Neural cell (in vitro differentiated cells): Measurements from ENCODE around the gene PDE11A. TPM values are rescaled to one million over a fixed set of nuclear protein-coding genes. Genes with fewer than 3 reads are reported as not detected.

Experiments used
- H2AFZ ChIP-seq: fragments of 200-600, 300-800 bp; sonication (generic), shearing (Covaris generic); 2 replicates; pipeline ENCODE4 v1.6.0; 2014; ENCODE audit warnings: low read depth, mild to moderate bottlenecking, antibody characterized with exemption, low read length, moderate library complexity
- H3F3A ChIP-seq: fragments of 200-600 bp; shearing (Covaris generic); 2 replicates; pipeline ENCODE4 v1.6.1; 2016; ENCODE audit warnings: mild to moderate bottlenecking, moderate library complexity, mixed read lengths, antibody characterized with exemption, low read length; ENCODE audit not compliant: insufficient read depth, poor library complexity, severe bottlenecking
- H3K27ac ChIP-seq: fragments of 200-600, 300-800 bp; sonication (generic), shearing (Covaris generic); 2 replicates; pipeline ENCODE4 v1.5.1; 2014; ENCODE audit warnings: mild to moderate bottlenecking, low read length, moderate library complexity
- H3K27me3 ChIP-seq: fragments of 300-800, 200-600 bp; sonication (generic), shearing (Covaris generic); 2 replicates; pipeline ENCODE4 v1.6.0; 2014; ENCODE audit warnings: mild to moderate bottlenecking, low read depth, low read length, moderate library complexity; ENCODE audit not compliant: insufficient read depth
- H3K36me3 ChIP-seq: fragments of 300-800, 200-600 bp; sonication (generic), shearing (Covaris generic); 2 replicates; pipeline ENCODE4 v1.5.1; 2014; ENCODE audit warnings: mild to moderate bottlenecking, antibody characterized with exemption, low read length, moderate library complexity; ENCODE audit not compliant: insufficient read depth
- H3K4me2 ChIP-seq: fragments of 300-800, 200-600 bp; sonication (generic), shearing (Covaris generic); 2 replicates; pipeline ENCODE4 v1.6.0; 2014; ENCODE audit warnings: mild to moderate bottlenecking, low read length
- H3K4me3 ChIP-seq: fragments of 300-800, 200-600 bp; sonication (generic), shearing (Covaris generic); 2 replicates; pipeline ENCODE4 v1.5.1; 2014; ENCODE audit warnings: mild to moderate bottlenecking, low read length, moderate library complexity
- H3K79me2 ChIP-seq: fragments of 200-600 bp; shearing (Covaris generic); replicated peaks from 2 replicates; pipeline ENCODE4 v1.6.0; 2014; ENCODE audit warnings: mild to moderate bottlenecking, low read length, moderate library complexity; ENCODE audit not compliant: insufficient read depth
- H3K9ac ChIP-seq: fragments of 300-800, 200-600 bp; sonication (generic), shearing (Covaris generic); 2 replicates; pipeline ENCODE4 v1.6.1; 2016; ENCODE audit warnings: mild to moderate bottlenecking, low read length, mixed read lengths
- H3K9me2 ChIP-seq: fragments of 200-600 bp; shearing (Covaris generic); 2 replicates; pipeline ENCODE4 v1.6.1; 2016; ENCODE audit warnings: mild to moderate bottlenecking, low read length, mixed read lengths; ENCODE audit not compliant: insufficient read depth
- H3K9me3 ChIP-seq: fragments of 200-600, 300-800 bp; sonication (generic), shearing (Covaris generic); 2 replicates; pipeline ENCODE4 v1.6.1; 2016; ENCODE audit warnings: mild to moderate bottlenecking, mixed run types, low read length, moderate library complexity, mixed read lengths
- H4K20me1 ChIP-seq: fragments of 200-600 bp; shearing (Covaris generic); 2 replicates; pipeline ENCODE4 v1.6.1; 2016; ENCODE audit warnings: mild to moderate bottlenecking, mixed run types; ENCODE audit not compliant: insufficient read depth
- CTCF ChIP-seq: fragments of 450-650 bp; IDR thresholded peaks from 2 replicates; pipeline ENCODE4 v1.5.1; 2014; ENCODE audit warnings: antibody characterized with exemption, mild to moderate bottlenecking, moderate library complexity; ENCODE audit not compliant: poor library complexity, severe bottlenecking
- EP300 ChIP-seq: fragments of 450-650 bp; conservative IDR thresholded peaks from 2 replicates; pipeline ENCODE4 v1.6.1; 2014; ENCODE audit warnings: antibody characterized with exemption, mild to moderate bottlenecking, moderate library complexity; ENCODE audit not compliant: poor library complexity, severe bottlenecking
- EZH2 ChIP-seq: fragments of 200-600, 300-800 bp; shearing (Covaris generic), sonication (generic); IDR thresholded peaks from 2 replicates; pipeline ENCODE4 v1.6.1; 2014; ENCODE audit warnings: antibody characterized with exemption, low read length, borderline replicate concordance, mild to moderate bottlenecking; ENCODE audit not compliant: insufficient read depth, poor library complexity, severe bottlenecking
- MXI1 ChIP-seq: fragments of 450-650 bp; conservative IDR thresholded peaks from 2 replicates; pipeline ENCODE4 v1.6.1; 2014; ENCODE audit warnings: antibody characterized with exemption, mild to moderate bottlenecking; ENCODE audit not compliant: poor library complexity, severe bottlenecking
- POLR2AphosphoS5 ChIP-seq: IDR thresholded peaks from 2 replicates; pipeline ENCODE4 v1.6.1; 2012
- RAD21 ChIP-seq: fragments of 450-650 bp; conservative IDR thresholded peaks from 2 replicates; pipeline ENCODE4 v1.6.1; 2014; ENCODE audit warnings: antibody characterized with exemption, mild to moderate bottlenecking, moderate library complexity
- REST ChIP-seq: IDR thresholded peaks from 2 replicates; pipeline ENCODE4 v1.6.1; 2012; ENCODE audit warnings: borderline replicate concordance
- SMC3 ChIP-seq: fragments of 450-650 bp; conservative IDR thresholded peaks from 2 replicates; pipeline ENCODE4 v1.6.1; 2014; ENCODE audit warnings: antibody characterized with exemption, mild to moderate bottlenecking, moderate library complexity; ENCODE audit not compliant: poor library complexity
- TAF1 ChIP-seq: IDR thresholded peaks from 2 replicates; pipeline ENCODE4 v1.6.1; 2012; ENCODE audit warnings: low read depth
- polyA plus RNA-seq: library from polyadenylated mRNA; depleted of rRNA; stranded (reverse); fragments of >200 nt; gene quantifications from 2 replicates; pipeline ENCODE4 v1.2.3, GENCODE V29; 2014

PDE11A gene
- polyA plus RNA-seq, 1 donor from 2014 or later: 0.89 TPM

- Histone ChIP-seq H3K27me3 (no peaks in the 10 kb centered on the region), H3K9me3 (no peaks in the 10 kb centered on the region), H3K4me2 (no peak overlapping the region), H3K27ac (no peak overlapping the region), H4K20me1 (no peaks in the 10 kb centered on the region), H3K79me2 (no peaks in the 10 kb centered on the region), H3K4me3 (no peak overlapping the region), H3K9ac (no peak overlapping the region), H3F3A (no peaks in the 10 kb centered on the region), H2AFZ (no peak overlapping the region), H3K9me2 (no peaks in the 10 kb centered on the region), H3K36me3 (no peaks in the 10 kb centered on the region)
- TF ChIP-seq SMC3: no peak
- no peak for TF ChIP-seq MXI1
- TF ChIP-seq TAF1: no peak
- no peak for TF ChIP-seq REST
- no peak for TF ChIP-seq POLR2AphosphoS5
- no peak for TF ChIP-seq EZH2
- TF ChIP-seq RAD21: no peak
- TF ChIP-seq CTCF: no peak
- no peak for TF ChIP-seq EP300
These were observed 191.4 kb downstream of the PDE11A start for GRCh38 chr2:177881008-177881747.

GRCh38 chr2:177880285-177880684, 192.3 kb downstream of the PDE11A start:
- Histone ChIP-seq H2AFZ (no peak overlapping the region), H3K27ac (no peak overlapping the region), H3K9me3 (no peaks in the 10 kb centered on the region), H4K20me1 (no peaks in the 10 kb centered on the region), H3K4me3 (no peak overlapping the region), H3K9ac (no peak overlapping the region), H3K36me3 (no peaks in the 10 kb centered on the region), H3K27me3 (no peaks in the 10 kb centered on the region), H3K79me2 (no peaks in the 10 kb centered on the region), H3F3A (no peaks in the 10 kb centered on the region), H3K9me2 (no peaks in the 10 kb centered on the region), H3K4me2 (no peak overlapping the region)
- TF ChIP-seq RAD21 (no peak), TAF1 (no peak), SMC3 (no peak), MXI1 (no peak), EZH2 (no peak), EP300 (no peak), CTCF (no peak), REST (no peak)
